ENCODE data around the gene OIT3. TPM values are rescaled to one million over a fixed set of nuclear protein-coding genes. Genes with fewer than 3 reads are reported as not detected.

OIT3 gene
- total RNA-seq, 4 donors from 2014 or later: not detected

GRCh38 chr10:72852508-72852907, 41.0 kb upstream of the OIT3 start:
- no peaks in the 10 kb centered on the region for H3K27me3 ChIP-seq
- no peaks in the 10 kb centered on the region for H3K36me3 ChIP-seq
- H3K4me1 ChIP-seq: no peaks in the 10 kb centered on the region
- WGBS, 2 donors: 85 to 96% methylated on average over 2 of the region's 2 CpGs
- TF ChIP-seq POLR2A (IDR thresholded peaks at IDR 0.05) (no peak), EP300 (IDR thresholded peaks at IDR 0.05) (no peak)
- TF ChIP-seq, protein P1, sequence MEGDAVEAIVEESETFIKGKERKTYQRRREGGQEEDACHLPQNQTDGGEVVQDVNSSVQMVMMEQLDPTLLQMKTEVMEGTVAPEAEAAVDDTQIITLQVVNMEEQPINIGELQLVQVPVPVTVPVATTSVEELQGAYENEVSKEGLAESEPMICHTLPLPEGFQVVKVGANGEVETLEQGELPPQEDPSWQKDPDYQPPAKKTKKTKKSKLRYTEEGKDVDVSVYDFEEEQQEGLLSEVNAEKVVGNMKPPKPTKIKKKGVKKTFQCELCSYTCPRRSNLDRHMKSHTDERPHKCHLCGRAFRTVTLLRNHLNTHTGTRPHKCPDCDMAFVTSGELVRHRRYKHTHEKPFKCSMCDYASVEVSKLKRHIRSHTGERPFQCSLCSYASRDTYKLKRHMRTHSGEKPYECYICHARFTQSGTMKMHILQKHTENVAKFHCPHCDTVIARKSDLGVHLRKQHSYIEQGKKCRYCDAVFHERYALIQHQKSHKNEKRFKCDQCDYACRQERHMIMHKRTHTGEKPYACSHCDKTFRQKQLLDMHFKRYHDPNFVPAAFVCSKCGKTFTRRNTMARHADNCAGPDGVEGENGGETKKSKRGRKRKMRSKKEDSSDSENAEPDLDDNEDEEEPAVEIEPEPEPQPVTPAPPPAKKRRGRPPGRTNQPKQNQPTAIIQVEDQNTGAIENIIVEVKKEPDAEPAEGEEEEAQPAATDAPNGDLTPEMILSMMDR (IDR thresholded peaks at IDR 0.05): no peak
- no peak overlapping the region for H3K4me3 ChIP-seq
- no peak overlapping the region for H3K27ac ChIP-seq
- peaks cover 0 to 6% (median 0%) of the 10 kb centered on the region in 4 donors for H3K9me3 ChIP-seq
- DNase-seq (ENCODE audit: low spot score in 2 of 2): no peak

DNA sequence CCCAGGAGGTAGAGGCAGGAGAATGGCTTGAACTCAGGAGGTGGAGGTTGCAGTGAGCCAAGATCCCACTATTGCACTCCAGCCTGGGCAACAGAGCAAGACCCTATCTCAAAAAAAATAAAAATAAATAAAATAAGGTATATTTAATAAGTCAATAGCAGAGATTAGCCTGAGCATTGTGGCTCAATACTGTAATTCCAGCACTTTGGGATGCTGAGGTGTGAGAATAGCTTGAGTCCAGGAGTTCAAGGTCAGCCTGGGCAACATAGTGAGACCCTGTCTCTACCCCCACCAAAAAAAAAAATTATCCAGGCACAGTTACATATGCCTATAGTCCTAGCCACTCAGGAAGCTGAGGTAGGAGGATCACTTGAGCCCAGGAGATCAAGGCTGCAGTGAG, 38.4 kb upstream of the OIT3 start:
- Histone ChIP-seq H3K36me3 (no peaks in the 10 kb centered on the region), H3K9me3 (peaks cover 0 to 6% (median 0%) of the 10 kb centered on the region in 4 donors), H3K4me1 (no peaks in the 10 kb centered on the region), H3K27ac (no peak overlapping the region), H3K27me3 (no peaks in the 10 kb centered on the region), H3K4me3 (no peak overlapping the region)
- TF ChIP-seq, protein P1 (IDR thresholded peaks at IDR 0.05): no peak
- TF ChIP-seq POLR2A (IDR thresholded peaks at IDR 0.05) (no peak), EP300 (IDR thresholded peaks at IDR 0.05) (no peak)
- no peak for DNase-seq (ENCODE audit: low spot score in 2 of 2)

- Histone ChIP-seq H3K36me3 (peaks cover 0 to 5% (median 0%) of the 10 kb centered on the region in 3 donors), H3K27me3 (no peaks in the 10 kb centered on the region), H3K4me1 (no peaks in the 10 kb centered on the region), H3K4me3 (no peak overlapping the region), H3K27ac (no peak overlapping the region), H3K9me3 (peaks cover 0 to 6% (median 0%) of the 10 kb centered on the region in 4 donors)
- TF ChIP-seq EP300 (IDR thresholded peaks at IDR 0.05) (no peak), POLR2A (IDR thresholded peaks at IDR 0.05) (no peak)
- TF ChIP-seq, protein P1 (IDR thresholded peaks at IDR 0.05): no peak
- no peak for DNase-seq (ENCODE audit: low spot score in 2 of 2)
- WGBS, 2 donors: 72 to 83% methylated on average over 2 of the region's 2 CpGs
These were observed 37.7 kb upstream of the OIT3 start for GRCh38 chr10:72855790-72856189.

DNA sequence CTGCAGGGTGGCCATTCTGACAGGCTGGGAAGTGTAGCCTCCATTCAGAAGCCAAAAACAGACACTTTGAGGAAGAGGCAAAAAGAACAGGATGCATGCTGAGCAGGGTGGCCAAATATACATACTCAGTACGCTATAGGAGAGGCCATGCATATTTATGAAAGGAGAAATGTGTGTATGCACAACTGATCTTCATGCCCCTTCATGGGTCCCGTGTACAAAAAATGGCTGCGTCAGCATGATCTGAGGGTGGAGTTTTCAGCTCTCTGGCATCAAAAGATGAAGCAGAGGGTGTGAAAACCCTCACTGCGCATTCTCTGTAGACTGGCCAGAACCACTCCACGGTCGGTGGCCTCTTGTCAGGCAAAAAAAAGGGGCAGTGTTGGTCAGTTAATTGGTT, 35.5 kb upstream of the OIT3 start:
- no peaks in the 10 kb centered on the region for H3K27me3 ChIP-seq
- H3K4me3 ChIP-seq: no peak overlapping the region
- H3K27ac ChIP-seq: no peak overlapping the region
- 87 to 88% methylated on average over 6 of the region's 6 CpGs for WGBS, 2 donors
- no peak for TF ChIP-seq POLR2A (IDR thresholded peaks at IDR 0.05)
- TF ChIP-seq, protein P1 (IDR thresholded peaks at IDR 0.05): no peak
- TF ChIP-seq EP300 (IDR thresholded peaks at IDR 0.05): no peak
- DNase-seq (ENCODE audit: low spot score in 2 of 2): no peak
- H3K36me3 ChIP-seq: peaks cover 0 to 22% (median 0%) of the 10 kb centered on the region in 3 donors
- H3K4me1 ChIP-seq: no peaks in the 10 kb centered on the region
- H3K9me3 ChIP-seq: no peaks in the 10 kb centered on the region

DNA sequence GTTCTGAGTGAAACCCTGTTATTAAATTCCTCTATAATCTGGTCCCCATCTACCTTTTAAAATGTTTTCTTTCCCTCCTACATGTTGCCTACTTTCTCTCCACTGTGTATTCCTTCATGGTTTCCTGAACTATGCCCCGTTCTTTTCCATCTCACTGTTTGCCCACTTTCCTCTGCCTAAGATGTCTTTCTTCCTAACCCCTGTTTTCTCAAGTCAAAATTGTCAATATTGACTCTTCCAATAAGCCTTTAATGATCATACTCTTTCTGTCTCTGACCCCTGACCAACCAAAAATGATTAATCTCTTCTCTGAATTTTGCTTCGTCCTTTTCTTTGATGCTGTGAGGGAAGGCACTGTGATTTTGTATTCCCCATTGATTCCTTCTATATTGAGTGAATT, 30.6 kb upstream of the OIT3 start:
- no peaks in the 10 kb centered on the region for H3K9me3 ChIP-seq
- H3K4me3 ChIP-seq: no peak overlapping the region
- H3K4me1 ChIP-seq: no peaks in the 10 kb centered on the region
- H3K27ac ChIP-seq: no peak overlapping the region
- TF ChIP-seq POLR2A (IDR thresholded peaks at IDR 0.05) (no peak), EP300 (IDR thresholded peaks at IDR 0.05) (no peak)
- TF ChIP-seq, protein P1 (IDR thresholded peaks at IDR 0.05): no peak
- 83 to 91% methylated on average over 2 of the region's 2 CpGs for WGBS, 2 donors
- H3K36me3 ChIP-seq: peaks cover 0 to 31% (median 0%) of the 10 kb centered on the region in 3 donors
- DNase-seq (ENCODE audit: low spot score in 2 of 2): no peak
- no peaks in the 10 kb centered on the region for H3K27me3 ChIP-seq

Measured in tibial nerve (tissue), 4 donors.